COLO829 (cell line): ENCODE results near the gene PTX4.

Experiments
- DNase-seq: peaks from one replicate; pipeline ENCODE4 v3.0.0; 2012; ENCODE audit warnings: low spot score

The PTX4 gene, protein sequence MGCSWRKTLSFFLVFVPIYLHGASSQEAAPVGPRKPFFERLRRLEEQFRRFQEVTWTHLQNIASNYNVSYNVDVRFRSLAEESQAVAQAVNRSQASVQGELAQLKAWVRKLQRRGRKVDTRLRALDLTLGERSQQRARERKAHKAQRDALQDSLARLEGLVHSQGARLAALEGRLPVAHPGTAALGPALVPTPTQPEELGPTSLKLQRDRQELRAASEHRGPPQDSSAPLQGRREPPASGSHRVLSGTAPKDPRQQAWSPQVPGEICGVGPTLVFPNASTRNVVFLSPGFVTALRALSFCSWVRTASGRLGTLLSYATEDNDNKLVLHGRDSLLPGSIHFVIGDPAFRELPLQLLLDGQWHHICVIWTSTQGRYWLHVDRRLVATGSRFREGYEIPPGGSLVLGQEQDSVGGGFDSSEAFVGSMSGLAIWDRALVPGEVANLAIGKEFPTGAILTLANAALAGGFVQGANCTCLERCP

DNA sequence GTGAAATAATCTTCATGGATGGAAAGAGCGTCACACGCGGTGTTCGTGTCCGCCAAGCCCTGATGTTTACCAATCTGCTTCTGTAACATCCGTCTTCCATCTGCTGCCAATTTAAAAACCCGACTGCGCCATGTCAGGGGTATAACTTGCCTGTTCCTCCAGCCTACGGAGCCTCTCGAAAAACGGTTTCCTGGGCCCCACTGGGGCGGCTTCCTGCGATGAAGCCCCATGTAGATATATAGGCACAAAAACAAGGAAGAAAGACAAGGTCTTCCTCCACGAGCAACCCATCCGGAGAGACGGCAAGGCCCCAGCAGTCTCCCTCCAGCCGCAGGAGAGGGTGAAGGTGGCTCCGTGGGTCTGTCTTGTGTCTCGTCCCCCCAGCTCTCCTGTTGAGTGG is at the start of gene PTX4:
Gene PTX4, minus strand, starts transcription at position 326 of the 400 bp plus-strand sequence. Its CDS starts 35 bp downstream, at position 291.
- no peak for DNase-seq

DNA sequence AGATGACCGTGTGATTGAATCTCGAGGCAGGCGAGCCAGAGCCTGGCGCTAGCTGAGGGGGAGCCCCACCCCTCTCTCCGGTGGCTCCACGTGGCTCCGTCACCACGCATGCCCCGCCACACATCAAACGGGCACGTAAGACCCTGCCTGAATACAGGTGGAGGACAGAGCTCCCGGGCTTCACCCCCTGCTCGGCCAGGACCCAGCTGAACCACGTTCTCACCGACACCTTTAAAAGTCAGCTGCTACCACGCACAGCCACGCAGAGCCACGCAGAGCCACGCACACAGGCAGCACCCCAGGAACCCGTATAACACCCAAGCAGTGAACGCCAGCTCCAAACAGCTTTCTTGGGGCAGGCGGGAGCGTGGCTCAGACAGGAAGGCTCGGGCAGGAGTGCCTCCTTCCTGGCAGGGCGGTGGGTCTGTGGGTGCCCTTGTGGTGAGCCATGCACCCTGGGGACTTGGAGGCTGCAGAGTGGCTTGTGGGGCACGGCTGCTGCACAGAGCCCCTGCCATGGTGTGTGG is 49.1 kb upstream of the PTX4 start:
- no peak for DNase-seq

DNA sequence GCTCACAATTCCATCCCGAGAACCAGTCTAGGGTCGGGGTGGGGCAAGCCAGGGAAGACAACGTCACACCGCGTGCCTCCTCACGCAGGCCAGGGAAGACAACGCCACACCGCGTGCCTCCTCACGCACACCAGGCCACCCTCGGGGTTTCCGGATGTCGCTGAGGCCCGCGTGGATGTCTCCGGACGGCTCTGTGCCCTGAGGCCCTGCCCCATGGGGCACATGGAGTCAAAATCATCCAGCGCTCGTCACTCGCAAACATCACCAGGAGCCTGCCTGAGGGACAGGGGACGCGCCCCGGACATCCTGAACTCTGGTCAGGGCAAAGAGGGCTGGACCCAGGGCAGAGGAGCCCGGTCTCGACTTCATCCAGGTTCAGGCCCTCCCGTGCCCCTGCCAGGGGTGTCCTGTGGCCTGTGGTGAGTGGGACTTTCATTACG is 48.4 kb upstream of the PTX4 start:
- no peak for DNase-seq

DNA sequence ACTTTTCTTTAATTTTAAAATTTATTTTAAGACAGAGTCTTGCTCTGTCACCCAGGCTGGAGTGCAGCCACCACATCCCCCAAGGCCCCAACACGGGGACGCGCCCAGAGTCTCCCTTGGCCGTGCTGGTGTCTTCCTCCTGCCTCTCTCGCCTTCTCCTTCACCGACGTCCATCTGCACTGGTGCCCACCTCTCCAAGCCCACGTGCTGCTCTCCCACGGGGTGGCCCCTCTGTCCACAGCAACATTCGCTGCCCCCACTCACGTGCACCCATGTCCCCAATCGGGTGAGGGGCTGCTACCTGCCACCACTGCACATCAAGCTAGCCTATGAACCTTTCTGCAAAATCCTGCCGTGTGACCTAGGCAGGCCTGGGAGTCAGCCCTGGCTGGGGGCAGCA is 47.9 kb upstream of the PTX4 start:
- DNase-seq: no peak

DNA sequence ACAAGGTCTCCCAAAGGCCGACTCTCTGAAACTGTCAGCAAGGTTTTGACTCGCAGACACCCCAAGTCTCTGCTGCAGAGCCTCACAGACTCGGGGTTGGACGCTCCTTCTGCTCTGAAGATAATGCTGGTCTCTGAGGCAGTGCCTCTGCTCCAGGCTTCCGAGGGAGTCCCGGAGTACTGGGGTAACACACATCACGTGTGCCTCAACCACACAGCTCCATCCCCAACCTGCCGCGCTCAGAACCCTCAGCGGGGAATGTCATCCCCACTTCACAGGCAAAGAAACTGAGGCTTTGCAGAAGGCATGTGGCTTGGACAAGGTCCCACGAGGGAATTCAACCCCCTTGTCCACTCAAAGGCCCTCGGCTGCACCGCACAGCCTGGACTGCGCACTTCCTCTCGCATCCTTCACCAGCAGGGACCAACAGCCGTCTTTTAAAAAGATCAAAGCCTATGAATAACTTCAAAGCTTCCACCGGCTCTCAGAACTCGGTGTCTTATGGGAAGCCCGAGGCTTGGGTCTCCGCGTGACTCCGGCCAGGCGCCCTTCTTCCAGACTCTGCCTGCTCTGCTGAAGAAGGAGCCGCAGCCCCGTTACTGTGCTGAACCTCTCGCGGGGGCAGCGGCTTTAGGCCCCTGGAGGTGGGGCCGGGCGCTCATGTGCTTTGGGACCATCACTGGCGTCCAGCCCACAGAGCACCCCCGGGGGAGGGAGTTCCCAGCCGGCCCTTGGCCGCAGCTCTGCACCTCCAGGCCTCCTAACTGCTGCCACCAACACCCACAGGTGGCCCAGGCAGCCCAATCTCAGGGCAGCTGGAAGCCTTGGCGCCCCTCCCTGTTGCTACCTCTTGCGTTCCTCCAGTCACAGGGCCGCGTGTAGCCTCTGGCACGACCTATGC is 46.9 kb upstream of the PTX4 start:
- no peak for DNase-seq

DNA sequence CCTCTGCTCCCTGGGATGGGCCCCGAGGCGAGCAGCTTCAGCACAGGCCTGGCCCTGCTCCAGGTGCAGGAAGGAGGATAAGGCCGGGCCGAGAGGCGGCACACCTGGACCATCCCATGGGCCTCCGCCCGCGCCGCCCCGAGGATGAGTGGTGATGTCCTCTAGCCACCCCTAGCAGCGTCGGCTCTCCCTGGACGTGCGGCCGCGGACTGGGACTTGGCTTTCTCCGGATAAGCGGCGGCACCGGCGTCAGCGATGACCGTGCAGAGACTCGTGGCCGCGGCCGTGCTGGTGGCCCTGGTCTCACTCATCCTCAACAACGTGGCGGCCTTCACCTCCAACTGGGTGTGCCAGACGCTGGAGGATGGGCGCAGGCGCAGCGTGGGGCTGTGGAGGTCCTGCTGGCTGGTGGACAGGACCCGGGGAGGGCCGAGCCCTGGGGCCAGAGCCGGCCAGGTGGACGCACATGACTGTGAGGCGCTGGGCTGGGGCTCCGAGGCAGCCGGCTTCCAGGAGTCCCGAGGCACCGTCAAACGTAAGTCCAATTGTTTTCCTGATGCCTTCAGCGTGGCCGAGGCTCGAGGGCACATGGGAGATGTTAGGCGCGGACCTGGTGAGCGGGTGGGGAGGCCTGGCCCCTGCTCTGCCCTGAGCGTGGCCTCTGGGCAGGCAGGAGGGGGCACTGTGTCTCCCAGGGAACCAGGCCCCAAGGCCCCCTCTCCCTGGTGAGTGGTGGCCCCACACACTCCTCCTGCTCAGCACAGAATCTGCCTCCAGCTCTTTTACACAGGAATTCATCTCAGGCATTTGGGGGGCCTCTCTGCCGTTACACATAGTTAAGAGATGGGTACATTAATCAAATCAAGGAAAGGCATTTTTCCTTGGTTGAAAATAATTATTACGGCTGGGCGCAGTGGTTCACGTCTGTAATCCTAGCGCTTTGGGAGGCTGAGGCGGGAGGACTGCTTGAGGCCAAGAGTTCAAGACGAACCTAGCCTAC is 45.6 kb upstream of the PTX4 start:
- no peak for DNase-seq

DNA sequence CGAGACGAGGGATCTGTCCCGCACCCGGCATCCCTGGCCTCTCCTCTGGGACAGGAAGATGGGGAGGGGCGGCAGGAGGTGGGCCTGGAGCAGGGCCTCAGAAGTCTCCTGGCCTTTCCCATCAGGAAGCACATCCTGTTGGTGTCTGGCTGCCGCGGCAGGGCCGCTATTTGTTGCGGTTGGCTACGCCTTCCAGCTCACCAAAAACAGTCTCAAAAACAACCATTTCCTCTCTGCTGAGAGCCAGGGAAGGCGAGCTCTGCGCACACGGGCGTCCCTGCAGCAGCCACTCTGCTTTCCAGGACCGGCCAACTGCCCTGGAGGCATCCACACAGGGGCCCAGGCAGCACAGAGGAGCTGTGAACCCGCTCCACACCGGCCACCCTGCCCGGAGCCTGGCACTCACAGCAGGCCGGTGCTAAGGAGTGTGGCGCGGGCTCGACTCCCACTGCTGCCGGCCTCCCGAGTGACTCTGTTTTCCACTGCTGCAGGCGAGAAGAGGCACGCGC is 44.8 kb upstream of the PTX4 start, which contains the start of gene TMEM204:
Gene TMEM204, plus strand, starts transcription at position 224 of the 509 bp plus-strand sequence. CDS start 610 bp downstream, outside the sequence.
- no peak for DNase-seq

DNA sequence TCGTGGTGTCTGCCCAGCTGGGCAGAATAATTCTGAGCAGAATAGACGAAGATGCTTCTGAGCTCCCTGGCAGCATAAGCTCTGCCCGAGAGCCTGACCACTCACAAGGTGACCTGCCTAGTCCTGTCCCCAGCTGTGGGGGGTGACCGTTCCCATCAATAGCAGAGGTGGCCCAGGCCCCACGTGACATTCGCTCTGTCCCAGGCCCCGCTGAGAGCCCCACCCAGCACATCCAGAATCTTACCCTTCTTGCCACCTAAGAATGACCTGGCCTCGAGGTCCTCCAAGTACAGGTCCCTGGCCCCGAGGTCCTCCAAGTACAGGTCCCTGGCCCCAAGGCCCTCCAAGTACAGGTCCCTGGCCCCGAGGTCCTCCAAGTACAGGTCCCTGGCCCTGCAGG is 44.0 kb upstream of the PTX4 start:
- DNase-seq: no peak

DNA sequence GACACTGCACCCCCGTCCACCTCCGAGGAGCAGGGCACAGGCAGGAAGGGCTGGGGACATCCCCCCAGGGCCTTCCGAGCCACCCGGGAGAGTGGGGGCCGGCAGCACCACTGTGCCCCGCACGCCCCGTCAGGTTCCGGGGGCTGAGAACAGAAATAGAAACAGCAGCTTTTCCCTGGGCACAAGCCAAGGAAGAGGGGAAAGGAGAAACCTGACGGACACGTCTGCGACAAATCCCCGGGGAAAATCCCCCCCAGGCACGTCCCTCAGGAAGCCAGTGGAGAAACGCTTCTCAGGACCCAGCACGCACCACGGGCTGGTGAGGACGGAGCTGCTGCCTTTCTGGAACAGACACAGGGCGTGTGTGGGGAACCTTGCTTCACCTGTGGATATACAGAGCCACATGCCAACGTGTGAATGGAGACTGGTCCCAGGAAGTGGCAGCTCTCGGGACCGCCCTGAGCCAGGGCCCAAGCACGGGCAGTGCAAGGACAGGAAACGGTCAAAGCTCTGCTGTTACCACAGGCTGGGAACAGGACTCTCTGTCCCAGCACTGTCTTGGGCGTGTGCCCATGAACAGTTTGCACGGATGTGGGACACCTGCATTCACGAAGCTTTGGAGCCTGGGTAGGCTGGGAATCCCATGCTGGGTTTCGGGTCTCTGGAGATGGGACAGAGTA is 43.5 kb upstream of the PTX4 start:
- no peak for DNase-seq

DNA sequence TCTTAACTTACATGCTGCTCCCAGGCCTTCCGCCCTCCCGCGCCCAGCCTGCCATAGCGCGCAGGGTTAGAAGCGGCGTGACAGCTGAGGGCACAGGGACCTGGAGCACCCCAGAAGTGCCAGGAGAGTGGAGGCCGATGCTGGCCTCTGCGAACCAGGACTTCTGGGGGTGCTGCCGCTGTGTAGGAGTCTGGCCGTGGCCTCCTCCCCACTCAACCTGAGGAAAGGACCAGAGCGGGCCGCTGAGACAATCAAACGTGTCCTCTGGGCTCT is 42.8 kb upstream of the PTX4 start:
- no peak for DNase-seq

DNA sequence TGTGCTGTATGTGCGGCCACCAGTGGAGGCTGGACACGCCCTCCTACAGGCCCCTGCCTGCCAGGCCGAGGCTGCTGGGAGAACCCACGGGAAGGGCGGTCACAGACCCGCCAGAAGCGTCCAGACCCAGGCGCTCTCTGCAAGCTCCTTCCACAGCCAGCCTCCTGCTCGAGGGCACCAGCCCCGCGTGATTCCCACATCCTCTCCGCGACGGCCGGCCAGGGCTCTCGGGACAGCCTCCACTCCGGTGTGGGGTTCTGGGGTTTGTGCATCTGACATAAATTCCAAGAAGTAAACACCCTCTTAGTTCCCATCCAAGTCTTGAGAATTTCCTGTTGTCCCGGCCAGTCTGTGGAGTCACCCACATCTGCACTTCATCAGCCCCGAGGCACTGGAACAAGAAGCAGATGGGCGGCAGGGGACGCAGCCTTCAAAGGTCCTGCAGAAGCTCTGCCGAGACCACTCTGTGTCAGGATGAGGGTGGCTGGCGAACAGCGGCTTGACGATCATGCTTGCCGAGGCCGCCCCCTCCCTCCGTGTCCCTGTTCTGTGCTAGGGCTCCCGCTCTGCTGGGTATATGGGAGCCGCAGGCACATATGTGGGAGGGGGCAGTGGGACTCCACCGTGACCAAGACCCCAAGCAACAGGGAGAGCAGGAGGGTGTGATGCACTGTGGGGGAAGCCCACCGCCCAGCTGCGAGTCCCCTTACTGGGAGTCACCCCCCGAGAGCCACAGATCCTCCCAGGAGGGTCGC is 42.3 kb upstream of the PTX4 start:
- no peak for DNase-seq

DNA sequence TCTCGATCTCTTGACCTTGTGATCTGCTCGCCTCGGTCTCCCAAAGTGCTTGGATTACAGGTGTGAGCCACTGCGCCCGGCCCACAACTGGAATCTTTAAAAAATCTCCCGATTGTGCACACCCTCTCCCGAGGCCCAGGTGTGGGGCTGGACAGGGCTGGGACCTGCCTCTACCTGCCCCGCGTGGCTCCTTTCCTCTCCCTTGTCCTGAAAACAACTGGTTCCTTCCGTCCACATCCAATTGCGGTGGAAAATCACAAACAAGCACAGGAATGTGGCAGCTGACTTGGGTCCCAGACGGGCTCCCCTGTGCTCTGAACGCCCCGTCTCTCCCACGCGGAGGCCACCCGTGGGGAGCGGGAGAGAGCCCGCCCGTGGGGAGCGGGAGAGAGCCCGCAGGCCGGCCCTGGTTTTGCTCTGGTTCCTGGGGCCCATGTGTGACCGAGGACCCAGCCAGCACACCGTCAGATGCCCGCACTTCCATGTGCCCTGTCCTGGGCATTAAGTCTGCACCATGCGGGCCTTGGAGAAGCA is 41.7 kb upstream of the PTX4 start:
- DNase-seq: no peak

DNA sequence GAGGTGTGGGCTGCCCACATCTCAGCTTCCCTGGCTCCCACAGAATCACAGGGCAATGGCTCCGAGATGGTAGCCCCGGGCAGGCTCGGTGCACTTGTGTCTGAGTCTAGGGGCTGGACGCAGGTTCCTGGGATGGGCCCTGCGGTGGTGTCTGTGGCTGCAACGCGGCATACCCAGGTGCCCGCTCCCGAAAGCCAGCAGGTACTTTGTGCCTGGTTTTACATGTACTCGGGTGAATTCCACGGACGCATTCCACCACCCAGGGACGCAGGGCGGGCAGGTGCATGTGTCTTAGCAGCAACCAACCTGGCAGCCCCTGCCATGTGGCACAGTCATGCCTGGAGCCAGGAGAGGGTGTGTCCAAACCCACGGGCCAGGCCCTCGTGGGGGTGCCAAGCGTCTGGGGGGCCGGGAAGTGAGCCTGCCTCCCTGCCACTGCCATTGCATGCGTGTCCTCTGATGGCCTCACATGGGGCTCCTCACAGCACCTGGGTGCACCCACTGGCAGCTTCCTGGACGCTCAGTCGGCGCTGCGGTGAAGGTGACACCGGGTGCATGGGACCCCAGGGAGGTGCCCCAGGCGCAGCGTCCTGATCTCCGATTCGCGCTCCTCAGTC is 40.3 kb upstream of the PTX4 start:
- no peak for DNase-seq

DNA sequence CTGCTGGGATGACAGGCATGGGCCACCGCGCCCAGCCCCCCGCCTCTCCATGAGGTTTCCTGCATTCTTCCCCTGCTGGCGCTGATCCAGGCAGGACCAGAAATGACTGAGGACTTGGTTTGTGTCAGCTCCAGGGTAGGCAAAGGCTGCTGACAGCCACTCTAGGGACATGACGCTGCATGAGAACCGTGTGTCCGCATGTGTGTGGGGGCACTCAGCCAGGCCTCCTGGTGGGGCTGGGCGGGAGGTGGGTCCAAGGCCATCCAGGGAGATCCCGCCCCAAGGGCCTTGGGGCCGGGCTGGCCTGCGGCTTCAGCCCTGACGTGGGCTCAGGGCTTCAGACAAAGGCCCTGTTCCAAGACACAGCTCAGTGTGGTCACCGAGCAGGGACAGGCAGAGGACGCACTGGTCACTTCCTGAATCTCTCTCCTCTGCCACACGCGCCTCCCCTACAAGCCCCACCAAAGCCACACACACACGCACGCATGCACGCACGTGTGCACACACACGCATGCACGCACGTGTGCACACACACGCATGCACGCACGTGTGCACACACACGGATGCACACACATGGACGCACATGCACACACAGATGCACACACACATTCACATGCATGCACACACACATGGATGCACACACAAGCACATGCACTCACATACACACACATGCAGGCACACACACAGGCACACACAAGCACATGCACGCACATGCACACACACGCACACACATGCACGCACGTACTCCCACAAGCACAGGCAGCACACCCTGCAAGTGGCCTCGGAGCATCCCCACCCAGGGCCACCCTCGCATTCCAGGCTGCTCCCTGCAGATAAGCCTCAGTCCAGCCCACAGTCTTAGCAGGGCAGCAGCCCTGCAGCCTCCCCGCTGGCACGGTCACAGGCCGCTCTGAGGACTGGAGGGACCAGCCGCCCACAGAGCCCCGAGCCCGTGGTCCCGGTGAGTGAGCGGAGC is 39.4 kb upstream of the PTX4 start:
- no peak for DNase-seq

DNA sequence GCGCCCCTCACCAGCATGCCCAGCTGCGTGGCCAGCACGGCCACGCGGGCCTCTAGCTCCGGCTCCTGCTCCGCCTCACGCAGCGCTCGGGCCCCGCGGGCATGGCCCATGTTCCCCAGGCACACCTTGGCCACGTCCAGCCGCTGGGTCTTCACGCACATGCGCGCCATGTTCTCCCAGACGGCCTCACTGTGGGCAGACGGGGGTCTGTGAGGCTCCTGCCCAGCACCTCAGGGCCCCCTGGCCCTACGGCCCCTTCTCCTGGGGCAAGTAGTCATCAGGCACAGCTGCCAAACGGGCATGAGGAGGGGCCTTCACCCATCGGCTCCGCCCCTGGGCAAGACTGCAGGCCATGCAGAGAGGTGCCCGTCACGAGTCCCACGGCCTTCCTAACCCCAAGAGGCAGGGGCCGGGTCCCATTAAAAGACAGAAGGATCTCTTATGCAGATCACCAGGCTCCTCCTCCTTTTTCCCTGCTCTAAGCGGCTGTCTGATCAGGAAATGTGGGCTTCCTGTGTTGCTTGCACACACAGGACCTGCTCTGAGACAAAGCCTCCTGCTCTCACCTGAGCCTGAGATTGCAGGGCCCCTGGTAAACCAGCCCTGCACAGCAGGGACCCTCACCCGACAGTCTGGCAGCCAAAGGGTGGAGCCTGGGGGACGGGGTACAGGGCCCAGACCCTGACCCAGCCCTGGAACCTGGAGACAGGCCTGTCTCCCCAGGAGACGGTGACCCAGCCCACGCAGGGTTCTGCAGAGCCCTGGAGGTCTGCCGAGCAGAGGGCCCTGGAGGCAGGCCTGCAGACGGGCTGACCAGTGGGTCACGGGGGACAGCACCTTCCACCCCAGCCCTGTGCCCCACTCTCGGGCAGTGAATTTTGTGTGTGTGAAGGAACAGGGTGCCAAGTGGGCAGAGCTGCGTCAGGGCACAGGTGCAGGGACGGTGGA is 38.1 kb upstream of the PTX4 start:
- DNase-seq: no peak

DNA sequence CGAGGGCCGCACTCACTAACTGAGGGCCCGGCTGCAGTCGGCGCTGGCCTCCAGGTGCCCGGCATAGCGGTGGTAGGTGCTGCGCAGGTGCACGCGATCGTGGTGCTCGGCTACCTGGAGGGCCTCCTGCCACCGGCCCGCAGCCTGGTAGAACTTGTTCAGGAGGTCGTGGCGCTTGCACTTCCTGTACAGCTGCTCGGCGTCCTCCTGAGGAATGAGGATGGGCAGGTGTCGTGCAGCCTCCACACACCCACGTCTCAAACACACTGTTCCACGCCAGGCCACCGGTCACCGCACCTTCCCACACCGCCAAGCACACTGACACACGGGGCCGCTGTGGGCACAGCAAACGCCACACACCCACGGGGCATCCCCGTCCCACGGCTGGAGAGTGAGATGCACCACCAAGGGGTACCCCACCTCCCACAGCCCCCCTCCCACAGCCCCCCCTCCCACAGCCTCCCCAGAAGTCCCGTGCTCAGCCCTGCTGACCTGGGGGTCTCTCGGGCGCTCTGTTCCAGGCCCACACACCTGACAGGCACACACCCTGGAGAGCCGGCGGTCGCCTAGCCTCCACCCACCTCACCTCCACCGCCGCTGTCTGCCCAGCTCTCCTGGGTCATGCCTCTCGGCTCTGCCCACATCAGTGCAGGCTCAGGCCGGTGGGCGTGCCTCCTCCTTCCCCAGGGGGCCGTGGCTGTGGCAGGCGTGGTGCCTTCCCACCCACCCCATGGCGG is 37.3 kb upstream of the PTX4 start:
- DNase-seq: no peak
